NT2/D1 (cell line): Measurements from ENCODE around the gene EPHA1.
"Not testable (repeated sequence)": the region's sequence is repeated elsewhere in the genome, so short reads cannot be mapped to it uniquely, and the experiment has no call there.

Source experiments
- SUZ12 ChIP-seq: IDR thresholded peaks from 2 replicates; pipeline ENCODE4 v1.6.1; 2011; ENCODE audit not compliant: insufficient read length, insufficient read depth; ENCODE audit errors: extremely low read depth
- YY1 ChIP-seq: IDR thresholded peaks from 2 replicates; pipeline ENCODE4 v1.6.1; 2011; ENCODE audit not compliant: insufficient read length, insufficient read depth
- ZNF274 ChIP-seq: IDR thresholded peaks from 2 replicates; pipeline ENCODE4 v1.6.1; 2011; ENCODE audit warnings: mild to moderate bottlenecking, low read depth, low read length

- TF ChIP-seq ZNF274, YY1, SUZ12: not testable (repeated sequence)
These were observed 16.2 kb downstream of the EPHA1 start for GRCh38 chr7:143392427-143392826.
